HG02884 (cell line): ENCODE results near the gene ZIC1.

Experiments
- ATAC-seq: cut with Tn5 transposase; IDR thresholded peaks from one replicate; pipeline ENCODE4 v1.9.1; 2021; ENCODE audit warnings: mild to moderate bottlenecking, moderate library complexity; ENCODE audit not compliant: unreplicated experiment

Gene ZIC1

DNA sequence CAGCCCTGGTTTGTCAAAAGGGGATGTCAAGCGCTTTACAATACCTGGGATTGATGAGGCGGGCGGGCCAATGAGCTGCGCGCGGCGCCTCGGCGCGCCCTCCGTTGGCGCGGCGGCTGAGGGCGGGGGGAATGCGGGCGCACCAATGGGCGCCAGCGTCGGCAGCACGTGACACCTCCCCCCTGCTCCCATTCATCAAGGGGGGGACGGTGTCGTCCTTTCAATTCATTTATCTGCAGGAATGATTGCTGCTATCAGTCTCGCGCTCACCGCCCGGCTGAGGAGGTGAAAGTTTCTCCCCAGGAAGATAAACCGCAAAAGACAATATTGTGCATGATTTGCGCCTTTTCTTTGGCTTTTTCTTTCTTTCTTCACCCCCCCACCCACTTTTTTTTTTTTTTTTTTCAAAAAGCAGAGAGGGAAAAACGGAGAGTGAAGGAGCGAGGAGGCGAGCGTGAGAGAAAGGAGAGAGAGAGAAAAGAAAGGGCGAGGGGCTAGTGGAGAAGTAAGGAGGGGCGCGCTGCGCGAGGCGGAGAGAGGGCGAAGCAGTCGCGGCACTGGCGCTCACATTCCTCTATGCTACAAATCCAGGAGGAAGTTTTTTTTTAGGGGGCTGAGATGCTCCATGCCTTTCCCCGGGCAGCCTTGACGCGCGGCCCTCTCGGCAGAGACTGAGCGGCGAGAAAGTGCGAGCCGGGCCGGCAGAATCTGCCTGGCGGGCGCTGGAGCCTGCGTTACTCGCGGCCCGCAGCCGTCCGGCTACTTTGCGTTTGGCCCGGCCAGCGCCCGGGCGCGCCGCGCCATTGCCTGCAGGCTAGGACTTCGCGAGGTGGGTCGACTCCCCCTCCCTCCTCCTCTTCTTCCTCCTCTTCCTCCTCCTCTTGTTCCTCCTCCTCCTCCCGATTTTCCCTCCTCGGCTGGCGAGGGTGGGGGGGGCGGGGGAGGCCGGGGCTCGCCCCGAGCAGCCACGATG, at the start of gene ZIC1:
Gene ZIC1 (plus strand): TSS at position 223 of the 973 bp plus-strand sequence. CDS start 748 bp downstream, at position 971.
- ATAC-seq, result no peak

DNA sequence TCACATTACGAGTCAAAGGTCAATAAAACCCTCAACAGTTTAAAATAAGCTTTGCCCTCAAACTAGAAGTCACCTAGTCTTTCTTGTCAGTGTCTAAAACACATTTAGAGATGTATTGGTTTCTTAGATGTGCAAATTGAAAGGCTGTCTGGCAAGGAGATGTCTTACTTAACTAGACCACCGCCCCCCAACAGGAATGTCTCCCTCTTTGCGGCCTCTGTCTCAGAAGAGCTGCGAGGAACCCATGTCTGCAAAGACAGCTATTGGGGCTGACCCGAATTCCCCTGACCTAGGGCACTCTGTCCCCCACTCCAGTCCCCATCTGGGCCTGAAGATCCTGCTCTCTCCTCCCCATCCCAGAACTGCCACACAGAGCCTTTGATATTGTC, 49.1 kb upstream of the ZIC1 start:
- ATAC-seq, result no peak

DNA sequence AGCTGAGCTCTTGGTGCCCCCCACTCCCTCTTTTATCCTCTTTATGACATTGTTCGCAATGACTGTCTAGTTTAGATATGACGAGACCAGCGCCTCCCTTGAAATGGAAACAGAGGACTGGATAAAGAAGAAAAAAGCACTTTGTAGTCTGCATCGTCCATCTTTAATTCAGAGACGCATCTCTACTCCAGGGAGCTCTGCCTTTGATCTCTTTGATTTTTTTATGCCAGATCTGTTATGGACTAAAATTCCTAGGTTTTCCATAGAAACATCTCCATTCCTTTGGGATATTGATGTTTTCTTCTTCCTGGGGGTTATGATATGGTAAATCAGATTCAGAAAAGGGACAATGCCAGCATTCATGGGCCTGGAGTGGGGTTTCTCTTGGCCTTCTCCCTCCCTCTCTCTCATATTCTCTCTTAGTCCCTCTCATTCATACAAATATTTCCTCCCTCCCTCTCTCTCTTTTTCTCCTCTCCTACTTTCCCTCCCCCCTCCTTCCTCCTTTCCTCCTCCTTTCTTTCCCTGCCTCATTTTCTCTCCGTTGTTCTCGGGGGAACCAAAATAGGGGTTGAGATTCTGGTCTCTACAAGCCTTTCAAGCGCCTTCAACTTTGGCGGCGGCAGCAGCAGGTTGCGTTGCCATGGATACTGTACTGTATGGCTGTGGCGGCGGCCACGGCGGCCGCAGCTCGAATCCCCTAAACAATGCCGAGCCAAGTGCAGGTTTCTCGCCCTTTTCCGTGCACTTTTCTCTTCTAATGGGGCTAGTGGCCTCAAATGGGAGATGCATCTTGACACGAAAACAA, 48.3 kb upstream of the ZIC1 start:
- no peak for ATAC-seq

DNA sequence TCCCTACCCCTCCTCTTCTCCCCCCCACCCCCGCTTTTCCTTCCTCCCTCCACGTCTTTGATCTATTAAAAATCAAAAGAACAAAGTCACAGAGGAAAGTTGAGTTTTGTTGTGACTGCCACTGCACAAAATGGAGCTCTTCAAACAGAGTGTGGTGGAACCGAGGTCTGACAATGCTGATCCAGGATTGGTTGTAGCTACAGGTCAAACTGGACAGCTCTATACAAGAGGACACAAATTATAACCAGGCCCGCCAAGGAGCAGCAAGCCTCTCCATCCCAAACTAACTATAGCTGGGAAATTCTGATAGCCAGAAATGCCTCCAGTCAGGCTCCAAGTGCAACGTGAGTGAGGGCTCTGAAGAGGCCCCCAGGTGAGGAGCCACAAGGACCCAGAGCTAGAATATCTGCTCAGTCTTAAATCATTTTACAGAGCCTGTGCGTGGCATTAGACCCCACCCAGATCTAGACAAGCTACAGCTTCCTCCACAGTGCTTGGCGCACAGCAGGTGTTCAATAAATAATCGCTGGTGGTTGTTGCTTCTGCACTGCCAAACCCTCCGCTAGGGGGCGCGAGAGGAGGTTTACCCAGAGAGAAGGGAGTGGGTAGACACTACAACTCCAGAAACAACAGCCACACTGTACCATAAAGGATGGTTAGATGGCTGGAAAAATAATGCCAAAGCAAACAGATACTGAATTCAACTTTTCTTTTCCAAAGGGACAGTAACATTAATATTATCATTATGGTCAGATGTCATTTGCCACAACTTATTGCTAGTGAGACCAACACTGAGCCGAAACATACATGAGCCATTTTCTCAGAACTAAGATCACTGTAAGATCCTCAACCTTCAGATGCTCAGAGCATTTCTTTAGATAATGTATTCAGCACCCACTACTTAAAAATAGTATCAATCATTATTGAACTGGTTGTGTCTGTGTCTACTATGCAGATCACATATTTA, 47.4 kb upstream of the ZIC1 start:
- ATAC-seq, result peak; percentile 58

DNA sequence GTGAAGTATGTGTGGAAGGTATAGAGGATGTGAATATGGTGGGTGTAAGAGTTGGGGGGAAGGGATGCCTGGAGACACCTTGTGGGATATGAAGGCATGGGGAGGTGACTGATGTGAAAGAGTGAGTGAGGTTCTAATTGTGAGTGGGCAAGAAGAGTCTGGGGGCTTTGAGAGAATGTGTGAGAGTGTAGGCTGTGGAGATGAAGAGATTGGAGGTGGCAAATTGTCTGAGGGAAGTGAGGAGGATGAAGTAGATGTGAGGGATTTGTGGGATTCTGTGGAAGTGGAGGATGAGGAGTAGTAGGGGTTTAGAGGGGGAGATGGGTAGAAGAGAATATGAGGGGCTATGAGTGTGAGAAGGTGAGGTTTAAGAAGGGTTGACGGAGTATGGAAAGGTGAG, 44.4 kb upstream of the ZIC1 start:
- no peak for ATAC-seq

DNA sequence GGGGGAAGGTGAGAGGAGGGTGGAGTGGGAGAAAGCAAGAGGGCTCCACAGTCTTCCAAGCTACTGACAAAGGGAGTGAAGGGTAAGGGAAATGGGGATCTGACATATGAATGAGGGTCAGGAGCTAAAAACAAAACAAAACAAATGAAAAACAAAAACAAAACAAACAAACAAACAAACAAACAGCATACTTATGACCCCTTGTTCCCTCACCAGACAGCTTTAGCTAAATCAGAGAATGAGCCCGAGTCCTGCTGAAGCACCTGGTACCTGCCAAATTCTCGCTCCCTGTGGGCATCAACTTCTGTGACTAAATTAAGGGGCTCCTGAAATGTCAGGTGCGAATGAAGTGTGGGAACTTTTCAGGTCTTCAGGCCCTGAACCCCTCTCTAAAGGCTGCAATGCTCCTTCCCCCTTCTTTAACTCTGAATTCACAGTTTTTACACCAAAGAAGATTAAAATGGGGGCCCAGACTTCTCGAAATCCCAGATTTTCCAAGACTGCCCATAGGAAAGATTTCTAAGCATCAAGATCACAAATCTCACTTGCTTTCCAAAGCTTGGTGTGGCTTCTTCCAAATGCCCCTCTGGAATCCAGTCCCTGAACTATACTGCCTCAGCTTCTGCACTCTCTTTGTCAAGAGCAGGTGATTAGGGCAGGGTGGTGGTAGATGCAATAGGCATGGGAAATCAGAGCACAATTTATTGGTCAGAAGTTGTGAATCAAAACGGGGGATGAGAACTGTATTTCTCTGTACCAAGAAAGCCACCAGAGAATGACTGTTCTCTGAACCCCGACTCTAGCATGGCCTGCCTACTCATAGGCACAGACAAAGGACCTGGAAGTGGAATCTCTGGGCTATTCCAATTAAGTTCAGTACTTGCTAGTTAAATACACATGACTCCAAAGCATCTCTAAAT, 43.7 kb upstream of the ZIC1 start:
- ATAC-seq, result no peak

DNA sequence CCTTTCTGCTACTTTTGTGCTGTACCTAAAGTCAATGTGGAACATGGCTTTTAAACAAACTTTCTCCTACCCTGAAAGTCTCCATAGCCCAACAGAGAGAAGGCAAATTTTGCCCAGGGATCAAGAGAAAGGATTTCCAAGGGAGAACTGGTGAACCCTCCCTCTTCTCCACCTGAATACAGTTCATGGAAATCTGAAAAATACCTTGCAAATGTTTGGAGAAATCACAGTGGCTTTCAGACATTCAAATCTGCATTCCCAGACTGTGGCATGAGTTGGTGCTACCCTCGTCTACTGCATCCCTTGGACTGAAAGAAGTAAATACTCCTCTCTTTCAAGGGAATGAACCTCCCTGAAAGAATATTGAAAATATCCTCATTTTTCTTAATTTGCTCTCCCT, 41.5 kb upstream of the ZIC1 start:
- no peak for ATAC-seq

DNA sequence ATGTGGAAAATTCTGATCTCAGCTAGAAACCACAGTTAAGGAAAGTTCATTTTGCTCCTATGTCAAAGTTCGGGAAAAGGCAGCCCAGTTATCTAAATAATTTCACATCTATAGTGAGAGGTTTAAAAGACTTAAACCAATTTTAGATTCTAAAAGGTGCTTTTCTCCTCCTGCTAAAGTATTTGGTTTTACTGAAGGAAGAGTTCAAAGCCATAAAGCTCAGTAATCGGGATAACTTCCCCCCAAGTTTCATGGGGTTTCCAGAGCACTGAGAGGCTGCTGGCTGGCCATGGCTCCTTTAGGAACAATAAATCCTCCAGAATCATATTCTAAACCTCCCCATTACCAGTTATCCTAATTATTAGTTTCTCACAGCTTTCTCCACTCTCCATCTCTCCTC, 41.0 kb upstream of the ZIC1 start:
- ATAC-seq, result no peak

DNA sequence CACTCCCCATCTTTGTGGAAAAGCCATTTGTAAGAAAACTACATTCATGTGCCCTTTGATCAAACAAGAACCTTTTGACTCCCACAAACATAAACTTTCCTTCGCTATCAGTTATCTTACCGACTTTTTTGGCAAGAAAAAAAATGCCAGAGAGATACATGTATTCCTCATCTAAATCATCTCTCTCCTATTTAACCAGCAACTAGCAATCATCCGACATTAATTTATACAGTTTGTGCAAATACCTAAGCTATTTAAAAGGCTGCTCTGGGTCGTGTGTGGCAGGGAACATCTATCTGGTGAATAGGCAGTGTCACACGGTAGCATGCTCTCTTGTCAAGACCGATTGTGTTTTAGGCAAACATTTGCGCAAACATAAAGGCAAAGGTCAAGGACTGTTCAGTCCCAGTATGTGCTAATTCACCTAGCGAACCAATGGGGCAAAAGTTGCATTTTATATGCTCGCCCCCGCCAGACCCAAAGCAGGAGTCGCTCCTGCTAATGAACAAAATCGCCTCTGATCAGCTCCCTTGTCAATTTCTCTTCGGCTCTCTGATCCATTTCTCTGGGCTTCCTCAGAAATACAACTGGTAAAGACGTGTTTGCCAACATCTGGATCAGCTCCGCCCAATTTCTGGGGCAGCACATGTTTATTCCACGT, 40.5 kb upstream of the ZIC1 start:
- no peak for ATAC-seq

DNA sequence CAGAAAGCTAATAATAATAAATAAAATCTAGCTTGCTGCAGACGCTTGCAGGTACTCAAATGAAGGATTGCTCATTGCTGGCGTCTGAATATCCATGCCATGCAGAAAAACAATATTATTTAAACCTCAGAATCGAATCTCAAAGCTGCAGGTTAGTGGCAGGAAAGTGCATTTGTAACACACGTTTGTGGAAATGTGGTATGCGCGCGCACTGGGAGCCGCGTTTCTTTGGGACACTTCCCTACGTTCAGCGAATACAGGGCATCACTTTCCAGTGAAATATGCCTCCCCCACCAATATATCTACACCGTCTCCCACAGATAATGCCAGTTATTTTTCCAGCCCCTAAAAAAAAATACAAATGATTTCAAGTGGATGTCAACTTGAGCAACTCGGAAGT, 39.9 kb upstream of the ZIC1 start:
- no peak for ATAC-seq

DNA sequence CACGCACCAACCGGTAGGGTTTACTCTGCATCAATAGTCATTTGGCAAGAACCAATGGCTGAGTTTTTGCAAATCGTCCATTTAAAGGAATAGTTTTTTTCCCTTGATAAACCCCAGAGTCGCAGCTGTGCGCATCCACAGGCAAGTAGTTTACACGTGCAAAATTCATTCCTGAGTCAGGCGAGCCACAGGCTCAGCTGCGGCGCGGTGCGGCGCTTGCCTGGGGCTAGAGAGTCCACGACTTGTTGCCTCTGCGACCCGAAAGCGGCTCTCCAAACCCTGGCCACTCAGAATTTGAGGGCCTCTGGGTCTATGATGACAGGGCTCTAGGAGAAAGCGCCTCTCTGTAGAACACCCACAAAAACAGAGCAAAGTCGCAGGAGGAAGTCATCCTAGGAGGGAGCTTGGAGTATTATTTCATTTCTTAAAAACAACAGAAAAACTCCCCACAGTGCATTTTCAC, 39.5 kb upstream of the ZIC1 start:
- no peak for ATAC-seq

DNA sequence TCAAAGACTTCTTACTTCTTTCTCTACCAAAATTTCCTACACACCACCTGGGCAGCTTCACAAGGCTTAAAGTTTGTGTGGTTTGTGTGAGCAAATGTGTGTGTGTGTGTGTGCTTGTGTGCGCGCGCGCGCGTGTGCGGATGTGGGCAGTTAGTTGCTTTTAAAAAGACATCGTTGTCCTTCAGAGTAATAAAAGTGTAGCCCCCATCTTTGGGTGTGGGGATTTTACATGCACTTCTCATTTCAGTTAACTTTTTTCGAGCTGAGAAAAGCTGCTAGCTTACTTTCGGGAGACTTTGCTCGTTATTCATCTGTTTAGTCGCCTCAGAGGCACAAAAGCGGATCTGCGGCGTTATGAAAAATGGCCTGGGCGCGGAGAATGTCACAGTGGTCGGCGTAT, 38.8 kb upstream of the ZIC1 start:
- ATAC-seq, result no peak

DNA sequence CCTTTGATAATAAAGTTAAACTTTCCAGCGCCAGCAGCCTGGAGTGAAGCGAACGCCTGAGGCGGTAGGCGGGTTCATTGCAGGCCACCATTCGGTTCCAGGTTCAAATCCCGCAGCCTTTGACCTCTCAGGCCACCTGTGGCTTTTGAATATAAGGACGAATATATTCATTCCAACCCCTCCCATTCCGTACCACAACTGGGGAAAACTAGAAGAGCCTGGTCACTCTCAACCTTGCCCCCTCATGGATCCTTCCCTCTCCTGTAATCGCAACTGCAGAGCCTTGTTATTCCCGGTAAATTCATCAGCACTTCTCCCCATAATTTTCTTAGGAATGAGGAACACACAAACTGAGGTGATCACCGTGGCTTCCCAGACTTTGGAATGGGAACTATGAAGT, 38.0 kb upstream of the ZIC1 start:
- no peak for ATAC-seq

DNA sequence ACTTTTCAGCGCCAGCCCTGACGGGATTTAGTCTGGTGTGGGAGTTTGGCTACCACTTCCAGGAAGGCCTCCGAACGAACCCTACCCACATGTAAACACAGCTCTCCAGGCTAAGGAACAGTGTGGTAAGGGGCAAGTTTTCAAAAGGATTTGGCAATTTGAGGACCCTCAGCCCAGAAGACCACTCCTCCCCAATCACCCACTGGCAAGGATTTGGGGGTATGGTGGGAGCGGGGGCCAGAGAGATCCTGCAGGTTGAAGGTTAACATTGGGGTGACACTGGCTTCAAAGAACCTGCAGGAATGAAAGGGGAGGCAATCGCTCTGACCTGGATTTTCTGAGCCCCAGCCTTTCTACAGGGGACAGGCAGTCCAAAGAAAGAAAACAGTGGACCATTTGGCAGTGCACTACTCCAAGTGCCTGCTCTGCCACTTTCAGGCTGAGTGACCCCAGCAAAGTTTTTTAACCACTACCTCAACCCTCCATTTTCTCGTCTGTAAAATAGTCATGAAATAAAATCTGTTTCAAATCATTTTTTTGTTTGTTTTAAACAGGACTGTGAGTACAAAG, 37.3 kb upstream of the ZIC1 start:
- ATAC-seq, result no peak

DNA sequence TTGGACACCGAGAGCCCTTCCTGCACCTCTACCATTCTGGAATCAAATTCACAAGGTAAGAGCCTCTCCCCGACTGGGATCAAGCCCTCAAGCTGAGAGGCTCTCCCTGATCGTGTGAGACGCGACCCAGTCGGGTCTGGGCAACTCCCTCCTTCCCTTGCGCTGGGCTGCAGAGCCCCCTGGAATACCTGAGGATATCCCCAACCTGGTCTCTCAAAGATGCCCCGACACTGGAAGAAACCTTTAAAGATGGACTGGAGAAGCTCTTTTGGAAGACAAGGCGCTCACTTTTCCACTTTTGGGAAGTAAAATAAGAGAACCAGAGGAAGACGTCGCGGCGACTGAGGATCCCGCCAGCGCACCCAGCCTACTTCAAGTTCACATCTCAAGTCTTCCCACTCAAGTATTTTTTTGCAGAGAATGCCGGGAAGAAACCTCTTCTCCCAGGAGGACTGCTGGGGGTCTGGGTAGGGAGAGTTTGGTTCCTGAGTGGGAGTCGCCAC, 36.6 kb upstream of the ZIC1 start:
- no peak for ATAC-seq

DNA sequence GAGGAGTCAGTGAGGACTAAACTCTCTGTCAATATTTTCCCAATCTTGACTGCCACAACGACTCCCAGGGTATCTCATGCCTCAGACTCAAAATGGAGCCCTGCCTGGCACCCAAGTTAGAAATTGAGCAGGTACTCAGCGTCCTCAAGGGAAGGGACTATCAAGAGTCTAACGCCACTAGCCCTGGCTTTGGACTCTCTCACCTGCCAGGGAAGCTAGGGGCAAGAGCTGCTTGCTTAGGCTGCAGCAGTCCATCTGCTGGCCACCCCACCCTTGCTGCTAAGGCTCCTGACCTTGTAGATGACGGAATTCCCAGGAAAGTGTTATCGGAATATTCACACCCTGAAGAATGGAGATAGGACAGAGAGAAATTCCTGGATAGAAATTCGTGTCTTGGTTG, 35.9 kb upstream of the ZIC1 start:
- no peak for ATAC-seq

DNA sequence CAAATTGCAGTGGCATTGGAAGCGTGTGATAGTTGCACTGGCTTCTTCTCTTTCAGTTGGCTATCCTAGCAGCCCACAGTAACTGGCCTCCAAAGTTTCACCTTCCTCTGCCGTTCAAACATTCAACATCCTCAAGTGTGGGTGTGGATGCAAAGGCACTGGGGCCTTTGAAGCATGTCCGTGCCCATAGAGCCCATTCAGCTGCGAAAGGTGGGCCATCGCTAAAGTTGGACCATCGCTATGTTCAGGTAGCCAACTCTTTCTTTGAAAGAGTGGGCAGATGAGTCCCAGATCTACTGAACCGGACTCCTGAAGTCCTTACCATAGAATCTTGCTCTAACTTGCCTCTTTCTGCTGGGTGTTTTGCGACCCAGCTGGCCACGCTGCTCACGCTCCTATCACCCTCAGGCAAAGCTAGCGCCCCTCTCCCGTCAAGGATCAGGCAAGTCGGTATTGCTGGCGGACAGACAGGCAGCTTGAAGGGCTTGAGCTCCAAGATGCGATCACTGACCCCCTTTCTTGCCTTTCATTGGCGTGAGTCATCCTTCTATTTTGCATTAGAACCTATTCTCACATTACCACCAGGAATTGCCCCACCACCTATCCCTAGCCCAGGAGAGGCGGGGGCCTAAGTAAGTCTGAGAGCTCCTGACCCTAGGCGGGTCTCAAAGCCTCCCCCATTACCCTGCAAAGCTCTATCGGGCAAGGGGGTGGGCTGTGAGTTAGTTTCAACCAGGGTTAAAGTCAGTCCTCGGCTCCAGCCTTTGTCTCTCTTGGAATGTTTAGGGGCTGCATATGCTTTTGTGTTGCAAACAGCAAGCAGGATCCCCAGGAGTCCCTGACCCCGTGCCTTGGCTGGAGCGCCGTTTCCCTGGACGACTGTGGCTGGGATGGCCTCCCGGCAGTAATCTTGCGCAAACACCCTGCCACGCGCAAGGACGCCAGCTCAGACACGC, 31.5 kb upstream of the ZIC1 start:
- no peak for ATAC-seq
